Gastrocnemius medialis (tissue), 4 donors: ENCODE results near the gene ELOA. TPM values are rescaled to one million over a fixed set of nuclear protein-coding genes. Genes with fewer than 3 reads are reported as not detected.

Experiments
- ATAC-seq, 2 donors: fragments of 150-250 bp; one replicate each; pipeline ENCODE4 v1.9.1; 2016
- DNase-seq, 2 donors: peaks; one replicate each; pipeline ENCODE4 v3.0.0-alpha.2; 2019
- H3K27ac ChIP-seq, 4 donors: fragments of 200-600 bp; sonication (generic); 1 replicate in 1 of 4; 2 replicates in 3 of 4; pipeline ENCODE4 v1.5.1; 2016 to 2018; ENCODE audit warnings: mild to moderate bottlenecking in 2 of 4, moderate library complexity in 1 of 4
- H3K27me3 ChIP-seq, 3 donors: fragments of 200-600 bp; sonication (generic) in 2 of 3; 1 replicate in 1 of 3; 2 replicates in 2 of 3; pipeline versions ENCODE4 v1.5.1 to v1.6.0; 2016 to 2019; ENCODE audit warnings: mild to moderate bottlenecking in 1 of 3, moderate library complexity in 1 of 3
- H3K36me3 ChIP-seq, 2 donors: fragments of 200-600 bp; sonication (generic) in 1 of 2; one replicate each; pipeline ENCODE4 v1.5.1; 2017 to 2018
- H3K4me1 ChIP-seq, 2 donors: fragments of 200-600 bp; sonication (generic) in 1 of 2; one replicate each; pipeline ENCODE4 v1.5.1; 2016 to 2017; ENCODE audit warnings: mild to moderate bottlenecking in 2 of 2
- H3K4me3 ChIP-seq, 4 donors: fragments of 200-600 bp; sonication (generic) in 3 of 4; 1 replicate in 1 of 4; 2 replicates in 3 of 4; pipeline ENCODE4 v1.5.1; 2016 to 2019; ENCODE audit warnings: mild to moderate bottlenecking in 2 of 4
- H3K9me3 ChIP-seq, 3 donors: fragments of 200-600 bp; sonication (generic) in 2 of 3; 1 replicate in 1 of 3; 2 replicates in 2 of 3; pipeline ENCODE4 v1.5.1; 2016 to 2019
- CTCF ChIP-seq, 5 experiments: fragments of 450-650 bp in 3 of 5; fragments of 200-600 bp in 2 of 5; sonication (generic) in 2 of 5; IDR thresholded peaks in 4 of 5; conservative IDR thresholded peaks in 1 of 5; 1 replicate in 4 of 5; 2 replicates in 1 of 5; pipeline ENCODE4 v1.5.1; 2016 to 2019; ENCODE audit warnings: antibody characterized with exemption in 5 of 5, mild to moderate bottlenecking in 3 of 5, moderate library complexity in 3 of 5
- POLR2A ChIP-seq, 2 donors: fragments of 450-650 bp; IDR thresholded peaks; one replicate each; pipeline ENCODE4 v1.6.1; 2017; ENCODE audit warnings: antibody characterized with exemption in 2 of 2, mild to moderate bottlenecking in 2 of 2, moderate library complexity in 2 of 2
- in situ Hi-C, 4 donors: fragments of 200-750 bp; cut with MboI; loops; one replicate each; pipeline versions ENCODE4 v1.15.0 to v1.8.0; 2017; ENCODE audit warnings: low sequenced_read_pairs in 4 of 4
- intact Hi-C: fragments of 100-400 bp; cut with DNase I; formaldehyde crosslinking; loops from one replicate; pipeline ENCODE4 v1.15.1; 2023; ENCODE audit warnings: low total_unique reads
- total RNA-seq, 4 donors: library from RNA; depleted of rRNA; stranded (reverse); fragments of >200 nt; gene quantifications; one replicate each; pipeline versions ENCODE4 v1.1.0 to v1.2.3, GENCODE V29; 2016

The ELOA gene
- 10 to 100 TPM; 44.7 to 73.0 (median 59.0) TPM for total RNA-seq

GRCh38 chr1:23743287-23744152 is at the start of gene ELOA:
TSS of gene ELOA (plus strand) at chr1:23743471. CDS start at chr1:23743504, 33 bp downstream.
- peak; percentile 53 to 70 for TF ChIP-seq POLR2A (IDR thresholded peaks at IDR 0.05)
- TF ChIP-seq CTCF (IDR thresholded peaks at IDR 0.05 in 4 of 5, conservative IDR thresholded peaks at IDR 0.05 in 1 of 5): no peak
- H3K9me3 ChIP-seq: no peaks in the 10 kb centered on the region
- in situ Hi-C loops (loop anchor here in 1 of 4 donors (5.0 kb wide), 1 partner anchor 51 kb away; the partner anchor contains the start of gene RPL11), intact Hi-C loops (loop anchor here (1.0 kb wide), 2 partner anchors 35 to 52 kb away; partner anchors contain the start of genes PITHD1 and RPL11)
- H3K4me3 ChIP-seq: peak within 1 kb of the TSS; percentile 85 to 97 (median 94)
- peak; percentile 36 to 59 for DNase-seq
- H3K27me3 ChIP-seq: no peaks in the 10 kb centered on the region
- peaks cover 0 to 10% of the 10 kb centered on the region in 2 donors for H3K36me3 ChIP-seq
- peaks cover 34 to 36% of the 10 kb centered on the region in 2 donors for H3K4me1 ChIP-seq
- peak within 1 kb of the TSS; percentile 84 to 95 (median 92) for H3K27ac ChIP-seq
- ATAC-seq: peak; percentile 87 to 89

GRCh38 chr1:23693599-23693998 is 49.7 kb upstream of the ELOA start:
- H3K27ac ChIP-seq: peak overlapping the region in 2 of 4 donors; percentile 90 to 93
- intact Hi-C loops (loop anchor here (5.0 to 10.0 kb wide), 2 partner anchors 131 to 171 kb away; partner anchors contain the start of gene FUCA1), in situ Hi-C loops (loop anchor here in 1 of 4 donors (5.0 kb wide), 1 partner anchor 49 kb away; the partner anchor contains the start of gene ELOA)
- ATAC-seq (no peak), DNase-seq (no peak)
- peaks cover 55 to 62% of the 10 kb centered on the region in 2 donors for H3K4me1 ChIP-seq
- H3K36me3 ChIP-seq: peaks cover 5 to 59% of the 10 kb centered on the region in 2 donors
- peak overlapping the region in 1 of 4 donors; percentile 99 for H3K4me3 ChIP-seq
- no peaks in the 10 kb centered on the region for H3K27me3 ChIP-seq
- TF ChIP-seq POLR2A (IDR thresholded peaks at IDR 0.05): no peak
- no peak for TF ChIP-seq CTCF (IDR thresholded peaks at IDR 0.05 in 4 of 5, conservative IDR thresholded peaks at IDR 0.05 in 1 of 5)
- no peaks in the 10 kb centered on the region for H3K9me3 ChIP-seq

- H3K4me1 ChIP-seq: peaks cover 55 to 62% of the 10 kb centered on the region in 2 donors
- no peak overlapping the region for H3K4me3 ChIP-seq
- no peaks in the 10 kb centered on the region for H3K27me3 ChIP-seq
- in situ Hi-C loops (loop anchor here in 1 of 4 donors (5.0 kb wide), 1 partner anchor 48 kb away; the partner anchor contains the start of gene ELOA), intact Hi-C loops (loop anchor here (5.0 to 10.0 kb wide), 2 partner anchors 132 to 170 kb away; partner anchors contain the start of gene FUCA1)
- no peaks in the 10 kb centered on the region for H3K9me3 ChIP-seq
- no peak for TF ChIP-seq CTCF (IDR thresholded peaks at IDR 0.05 in 4 of 5, conservative IDR thresholded peaks at IDR 0.05 in 1 of 5)
- no peak for TF ChIP-seq POLR2A (IDR thresholded peaks at IDR 0.05)
- peak overlapping the region in 1 of 4 donors; percentile 93 for H3K27ac ChIP-seq
- ATAC-seq (no peak), DNase-seq (no peak)
- peaks cover 5 to 59% of the 10 kb centered on the region in 2 donors for H3K36me3 ChIP-seq
These were observed 48.9 kb upstream of the ELOA start for GRCh38 chr1:23694371-23694770.

- Histone ChIP-seq H3K9me3 (no peaks in the 10 kb centered on the region), H3K27me3 (no peaks in the 10 kb centered on the region), H3K27ac (peak overlapping the region; percentile 35 to 93 (median 58)), H3K36me3 (peaks cover 5 to 64% of the 10 kb centered on the region in 2 donors), H3K4me3 (no peak overlapping the region), H3K4me1 (peaks cover 55 to 62% of the 10 kb centered on the region in 2 donors)
- no peak for ATAC-seq
- TF ChIP-seq POLR2A (IDR thresholded peaks at IDR 0.05) (no peak), CTCF (IDR thresholded peaks at IDR 0.05 in 4 of 5, conservative IDR thresholded peaks at IDR 0.05 in 1 of 5) (no peak)
- in situ Hi-C loops (no loop called here), intact Hi-C loops (loop anchor here (10.0 kb wide), 1 partner anchor 169 kb away; the partner anchor contains the start of gene FUCA1)
- DNase-seq: no peak
These were observed 47.6 kb upstream of the ELOA start for GRCh38 chr1:23695667-23696066.
